ENCODE measurements around the gene TPT1.

DNA sequence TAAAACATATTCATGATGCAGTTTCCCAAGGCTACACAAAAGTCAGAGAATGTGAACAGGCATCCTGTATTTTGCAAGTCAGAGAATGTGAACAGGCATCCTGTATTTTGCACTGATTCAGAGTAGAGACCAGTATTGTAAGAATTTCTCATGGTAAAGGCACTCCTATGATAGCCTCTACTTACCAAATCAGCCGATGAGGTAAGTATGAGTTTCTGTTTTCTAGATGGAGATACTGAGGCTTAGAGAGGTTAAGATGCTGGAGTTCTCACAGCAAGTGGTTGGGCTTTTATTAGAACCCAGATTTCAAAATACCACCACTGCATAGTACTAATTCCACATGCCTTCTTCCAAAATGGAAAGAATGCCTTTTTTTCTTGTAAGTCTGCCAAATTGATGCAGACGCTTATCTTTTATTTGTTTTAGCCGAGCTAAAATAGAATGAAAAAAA, 12.3 kb downstream of the TPT1 start:
- TF ChIP-seq CTCF (IDR thresholded peaks at IDR 0.05) (no peak), POLR2A (IDR thresholded peaks at IDR 0.05; ENCODE audit: low read depth) (no peak)

Measured in esophagus muscularis mucosa (tissue), 3 donors.